HCT116 (cell line): ENCODE measurements around the gene TRIM72. TPM values are rescaled to one million over a fixed set of nuclear protein-coding genes. Genes with fewer than 3 reads are reported as not detected.

Source experiments
- ATAC-seq: fragments of 200-7000 bp; cut with Tn5 transposase; 2 replicates; pipeline ENCODE4 v1.9.1; 2020; ENCODE audit warnings: mild to moderate bottlenecking, moderate library complexity
- BruUV-seq: library from RNA; stranded (reverse); fragments of 400-500 nt; replicated peaks from 2 replicates; lab custom pipeline; 2021; lab: Mats Ljungman, UMichigan
- CTCF ChIA-PET: fragments of 300-600 bp; sonication (Branson Sonifier 250); formaldehyde crosslinking; loops from one replicate; lab custom pipeline; 2021; ENCODE audit warnings: antibody characterized with exemption; lab: Charles Lee
- POLR2A ChIA-PET: fragments of 300-600, 350-600 bp; sonication (Branson Sonifier 250); formaldehyde crosslinking; loops from one replicate; lab custom pipeline; 2021; ENCODE audit warnings: antibody characterized with exemption; lab: Charles Lee
- RAD21 ChIA-PET, 2 experiments: fragments of 300-600 bp; sonication (Branson Sonifier 250); formaldehyde crosslinking; loops; one replicate each; lab custom pipeline; 2023; ENCODE audit warnings: low total read pairs in 2 of 2; ENCODE audit not compliant: uncharacterized antibody in 2 of 2, unreplicated experiment in 2 of 2, low non-redundant PET in 1 of 2; lab: Charles Lee
- DNase-seq: peaks from one replicate; pipeline ENCODE4 v3.0.0-alpha.2; 2010; ENCODE audit warnings: low read depth, low spot score
- H2AFZ ChIP-seq: fragments of 200-600 bp; shearing (Covaris generic), sonication (generic); 2 replicates; pipeline ENCODE4 v1.6.1; 2017; ENCODE audit warnings: low read depth, mixed run types, mixed read lengths, antibody characterized with exemption, low read length; ENCODE audit not compliant: poor library complexity, severe bottlenecking
- H3K27ac ChIP-seq: 2 replicates; pipeline ENCODE4 v1.5.1; 2012; ENCODE audit warnings: low read depth, low read length
- H3K27me3 ChIP-seq: fragments of 200-600 bp; sonication (generic); 2 replicates; pipeline ENCODE4 v1.6.1; 2016; ENCODE audit warnings: mixed run types, low read length, mixed read lengths; ENCODE audit not compliant: insufficient read depth
- H3K36me3 ChIP-seq, 2 experiments: fragments of 200-500 bp in 1 of 2; fragments of 200-600 bp in 1 of 2; sonication (Bioruptor generic) in 1 of 2; sonication (generic) in 1 of 2; 2 replicates each; pipeline versions ENCODE4 v1.5.1 to v1.6.1; 2014 to 2016; ENCODE audit warnings: low read length in 2 of 2, inconsistent platforms in 1 of 2, mixed read lengths in 1 of 2, mixed run types in 1 of 2; ENCODE audit not compliant: insufficient read depth in 2 of 2, control insufficient read depth in 1 of 2
- H3K4me1 ChIP-seq, 2 experiments: fragments of 200-600 bp in 1 of 2; sonication (generic) in 1 of 2; 2 replicates each; pipeline versions ENCODE4 v1.5.1 to v1.6.1; 2012 to 2017; ENCODE audit warnings: low read length in 2 of 2, inconsistent platforms in 1 of 2, mild to moderate bottlenecking in 1 of 2, mixed read lengths in 1 of 2, mixed run types in 1 of 2, moderate library complexity in 1 of 2; ENCODE audit not compliant: insufficient read depth in 2 of 2, control insufficient read depth in 1 of 2
- H3K4me2 ChIP-seq: fragments of 200-600 bp; sonication (generic); 2 replicates; pipeline ENCODE4 v1.6.1; 2017; ENCODE audit warnings: mixed run types, low read length, mixed read lengths
- H3K4me3 ChIP-seq, 2 experiments: fragments of 200-600 bp in 1 of 2; sonication (generic) in 1 of 2; replicated peaks in 1 of 2; 2 replicates each; pipeline ENCODE4 v1.5.1; 2011 to 2016; ENCODE audit warnings: low read length in 2 of 2, control low read depth in 1 of 2, low read depth in 1 of 2, mild to moderate bottlenecking in 1 of 2, mixed read lengths in 1 of 2, mixed run types in 1 of 2
- H3K79me2 ChIP-seq: fragments of 200-600 bp; sonication (generic); 2 replicates; pipeline ENCODE4 v1.6.1; 2017; ENCODE audit warnings: mild to moderate bottlenecking, mixed run types, low read length, moderate library complexity, mixed read lengths; ENCODE audit not compliant: insufficient read depth
- H3K9ac ChIP-seq: fragments of 200-600 bp; sonication (generic); 2 replicates; pipeline ENCODE4 v1.6.1; 2016; ENCODE audit warnings: low read length, mixed read lengths
- H3K9me2 ChIP-seq: fragments of 200-600 bp; sonication (generic), shearing (Covaris generic); 2 replicates; pipeline ENCODE4 v1.6.1; 2017; ENCODE audit warnings: mixed run types, mild to moderate bottlenecking, moderate library complexity; ENCODE audit not compliant: insufficient read depth
- H3K9me3 ChIP-seq, 2 experiments: fragments of 200-500 bp in 1 of 2; fragments of 200-600 bp in 1 of 2; sonication (Bioruptor generic) in 1 of 2; sonication (generic) in 1 of 2; 2 replicates each; pipeline ENCODE4 v1.6.1; 2014 to 2017; ENCODE audit warnings: low read length in 2 of 2, mixed read lengths in 2 of 2, inconsistent platforms in 1 of 2, low read depth in 1 of 2, mild to moderate bottlenecking in 1 of 2, mixed run types in 1 of 2, moderate library complexity in 1 of 2; ENCODE audit not compliant: control insufficient read depth in 1 of 2, insufficient read depth in 1 of 2
- H4K20me1 ChIP-seq: fragments of 200-600 bp; sonication (generic), shearing (Covaris generic); 2 replicates; pipeline ENCODE4 v1.6.1; 2017; ENCODE audit warnings: mixed run types, mild to moderate bottlenecking, moderate library complexity; ENCODE audit not compliant: insufficient read depth
- ATF3 ChIP-seq: IDR thresholded peaks from 2 replicates; pipeline ENCODE4 v1.6.1; 2012
- CEBPB ChIP-seq: IDR thresholded peaks from 2 replicates; pipeline ENCODE4 v1.6.1; 2012; ENCODE audit warnings: low read depth
- EGR1 ChIP-seq: IDR thresholded peaks from 2 replicates; pipeline ENCODE4 v1.6.1; 2012; ENCODE audit warnings: low read depth
- EZH2 ChIP-seq: fragments of 200-600 bp; sonication (generic); IDR thresholded peaks from 2 replicates; pipeline ENCODE4 v1.6.1; 2017; ENCODE audit warnings: antibody characterized with exemption, mixed run types
- EZH2phosphoT487 ChIP-seq: fragments of 200-600 bp; IDR thresholded peaks from 2 replicates; pipeline ENCODE4 v1.6.1; 2018; ENCODE audit warnings: antibody characterized with exemption, borderline replicate concordance
- FOSL1 ChIP-seq: IDR thresholded peaks from 2 replicates; pipeline ENCODE4 v1.6.1; 2012; ENCODE audit warnings: low read depth
- JUND ChIP-seq: IDR thresholded peaks from 2 replicates; pipeline ENCODE4 v1.6.1; 2012
- POLR2A ChIP-seq: IDR thresholded peaks from 2 replicates; pipeline ENCODE4 v1.7.0; 2011; ENCODE audit warnings: borderline replicate concordance; ENCODE audit not compliant: insufficient read depth, insufficient read length; ENCODE audit errors: extremely low read depth
- RAD21 ChIP-seq: IDR thresholded peaks from 2 replicates; pipeline ENCODE4 v1.6.1; 2012; ENCODE audit warnings: low read depth, mild to moderate bottlenecking
- REST ChIP-seq: IDR thresholded peaks from 2 replicates; pipeline ENCODE4 v1.6.1; 2012; ENCODE audit warnings: low read depth
- SIN3A ChIP-seq: IDR thresholded peaks from 2 replicates; pipeline ENCODE4 v1.6.1; 2012; ENCODE audit warnings: low read depth
- SP1 ChIP-seq: IDR thresholded peaks from 2 replicates; pipeline ENCODE4 v1.6.1; 2012; ENCODE audit warnings: low read depth
- TCF7L2 ChIP-seq: IDR thresholded peaks from 2 replicates; pipeline ENCODE4 v1.7.0; 2011; ENCODE audit warnings: borderline replicate concordance, inconsistent platforms; ENCODE audit not compliant: insufficient read depth, insufficient read length; ENCODE audit errors: extremely low read depth
- YY1 ChIP-seq: IDR thresholded peaks from 2 replicates; pipeline ENCODE4 v1.6.1; 2011; ENCODE audit warnings: low read length, low read depth, moderate library complexity, mild to moderate bottlenecking; ENCODE audit not compliant: insufficient replicate concordance; ENCODE audit errors: extremely low read depth
- ZBTB33 ChIP-seq: IDR thresholded peaks from 2 replicates; pipeline ENCODE4 v1.6.1; 2011; ENCODE audit warnings: mild to moderate bottlenecking, low read length, moderate library complexity; ENCODE audit not compliant: insufficient replicate concordance; ENCODE audit errors: extremely low read depth
- ZNF274 ChIP-seq: fragments of 200-500 bp; sonication (Bioruptor generic); IDR thresholded peaks from 2 replicates; pipeline ENCODE4 v1.6.1; 2014; ENCODE audit warnings: mild to moderate bottlenecking, low read depth, low read length, inconsistent platforms
- intact Hi-C: fragments of 100-400 bp; cut with micrococcal nuclease; formaldehyde crosslinking; loops from 2 replicates; pipeline ENCODE4 v1.10.0; 2022
- total RNA-seq: library from RNA; stranded (reverse); gene quantifications from one replicate; pipeline ENCODE4 v1.2.1, GENCODE V29; 2021; ENCODE audit not compliant: unreplicated experiment

The TRIM72 gene
- total RNA-seq, 1 experiment from 2014 or later = 43.8 TPM

GRCh38 chr16:31271621-31272190 lies 57.8 kb downstream of the TRIM72 start:
- DNase-seq = no peak
- ATAC-seq = no peak
- ChIA-PET CTCF (no interaction called here), POLR2A (no interaction called here), RAD21 (no interaction called here)
- Histone ChIP-seq H3K27ac (no peak overlapping the region), H2AFZ (no peak overlapping the region), H3K9me2 (no peaks in the 10 kb centered on the region), H3K4me2 (no peak overlapping the region), H3K4me3 (no peak overlapping the region), H3K36me3 (no peaks in the 10 kb centered on the region), H3K27me3 (no peaks in the 10 kb centered on the region), H3K4me1 (peaks cover 2 to 5% of the 10 kb centered on the region in 2 experiments; a peak in 1 of 4 replicates), H3K9me3 (no peaks in the 10 kb centered on the region), H3K79me2 (no peaks in the 10 kb centered on the region), H4K20me1 (no peaks in the 10 kb centered on the region), H3K9ac (no peak overlapping the region)
- BruUV-seq = no TSS peak
- TF ChIP-seq SIN3A (no peak), EGR1 (no peak), EZH2 (no peak), SP1 (no peak), TCF7L2 (no peak), ATF3 (no peak), ZNF274 (no peak), REST (no peak), EZH2phosphoT487 (no peak), POLR2A (no peak), JUND (no peak), ZBTB33 (no peak), RAD21 (no peak), FOSL1 (no peak), CEBPB (no peak), YY1 (no peak)
- intact Hi-C loops = no loop called here
